OCI-LY7 (cell line): ENCODE results near the gene CDKL2. TPM values are rescaled to one million over a fixed set of nuclear protein-coding genes. Genes with fewer than 3 reads are reported as not detected.
"Not testable (repeated sequence)": the region's sequence is repeated elsewhere in the genome, so short reads cannot be mapped to it uniquely, and the experiment has no call there.

Experiments used
- BruUV-seq: library from RNA; stranded (reverse); fragments of 400-500 nt; replicated peaks from 2 replicates; lab custom pipeline; 2021; lab: Mats Ljungman, UMichigan
- CTCF ChIA-PET: fragments of 300-600 bp; sonication (Branson Sonifier 250); formaldehyde crosslinking; loops from one replicate; lab custom pipeline; 2022; ENCODE audit warnings: antibody characterized with exemption; ENCODE audit not compliant: unreplicated experiment; lab: Charles Lee
- POLR2A ChIA-PET: fragments of 300-600 bp; sonication (Branson Sonifier 250); formaldehyde crosslinking; loops from one replicate; lab custom pipeline; 2022; ENCODE audit warnings: antibody characterized with exemption; lab: Charles Lee
- DNase-seq: peaks from one replicate; pipeline ENCODE4 v3.0.0-alpha.2; 2015; ENCODE audit warnings: low spot score
- H2AFZ ChIP-seq: fragments of 200-600 bp; sonication (generic), shearing (Covaris generic); 2 replicates; pipeline ENCODE4 v1.6.1; 2014; ENCODE audit warnings: mild to moderate bottlenecking, antibody characterized with exemption, low read length, moderate library complexity
- H3K27ac ChIP-seq: fragments of 200-600 bp; sonication (generic); 2 replicates; pipeline ENCODE4 v1.5.1; 2014; ENCODE audit warnings: mixed run types, low read depth, mild to moderate bottlenecking, moderate library complexity, low read length, inconsistent platforms; ENCODE audit not compliant: poor library complexity, severe bottlenecking
- H3K36me3 ChIP-seq: fragments of 200-600 bp; sonication (generic); 2 replicates; pipeline ENCODE4 v1.6.1; 2014; ENCODE audit warnings: mild to moderate bottlenecking, antibody characterized with exemption, low read length, moderate library complexity, mixed read lengths; ENCODE audit not compliant: insufficient read depth
- H3K4me1 ChIP-seq: fragments of 200-600 bp; sonication (generic); 2 replicates; pipeline ENCODE4 v1.5.1; 2014; ENCODE audit warnings: mild to moderate bottlenecking, low read length; ENCODE audit not compliant: insufficient read depth, poor library complexity, severe bottlenecking
- H3K4me2 ChIP-seq: fragments of 200-600 bp; sonication (generic); 2 replicates; pipeline ENCODE4 v1.6.1; 2014; ENCODE audit warnings: mild to moderate bottlenecking, low read length
- H3K4me3 ChIP-seq: fragments of 200-600 bp; sonication (generic); 2 replicates; pipeline ENCODE4 v1.5.1; 2014; ENCODE audit warnings: mild to moderate bottlenecking, low read depth, low read length; ENCODE audit not compliant: poor library complexity, severe bottlenecking
- H3K79me2 ChIP-seq: fragments of 200-600 bp; sonication (generic); 2 replicates; pipeline ENCODE4 v1.6.1; 2016; ENCODE audit warnings: low read depth, mild to moderate bottlenecking, low read length, moderate library complexity, mixed read lengths; ENCODE audit not compliant: insufficient read depth
- H3K9me2 ChIP-seq: fragments of 200-600 bp; sonication (generic); 2 replicates; pipeline ENCODE4 v1.6.1; 2016; ENCODE audit warnings: mild to moderate bottlenecking, low read length, mixed read lengths; ENCODE audit not compliant: insufficient read depth
- H3K9me3 ChIP-seq: fragments of 200-600 bp; sonication (generic); 2 replicates; pipeline ENCODE4 v1.6.1; 2014; ENCODE audit warnings: mild to moderate bottlenecking, mixed run types, low read length, mixed read lengths
- H4K20me1 ChIP-seq: fragments of 200-600 bp; sonication (generic); 2 replicates; pipeline ENCODE4 v1.6.1; 2014; ENCODE audit warnings: mild to moderate bottlenecking, antibody characterized with exemption, low read length, moderate library complexity, mixed read lengths; ENCODE audit not compliant: insufficient read depth
- EZH2phosphoT487 ChIP-seq: fragments of 200-600 bp; sonication (generic); IDR thresholded peaks from 2 replicates; pipeline ENCODE4 v1.6.1; 2018; ENCODE audit warnings: low read depth, borderline replicate concordance, mild to moderate bottlenecking, mixed run types, antibody characterized with exemption, low read length, moderate library complexity, mixed read lengths
- intact Hi-C: fragments of 100-400 bp; cut with micrococcal nuclease; formaldehyde crosslinking; loops from one replicate; pipeline ENCODE4 v1.10.0; 2022; ENCODE audit not compliant: unreplicated experiment
- total RNA-seq, 2 experiments: library from RNA; depleted of rRNA in 1 of 2; stranded (reverse); fragments of >200 nt in 1 of 2; shearing (Covaris generic) in 1 of 2; gene quantifications; 2 replicates each; pipeline ENCODE4 v1.2.3, GENCODE V29; 2014 to 2022
- TF ChIP-seq, protein P1 (sequence below): fragments of 200-600 bp; sonication (generic); conservative IDR thresholded peaks from 2 replicates; pipeline ENCODE4 v1.5.1; 2014; ENCODE audit warnings: mild to moderate bottlenecking, antibody characterized with exemption, low read length, moderate library complexity, mixed read lengths

The CDKL2 gene
- total RNA-seq, 2 experiments from 2014 or later, result 0.06 to 0.19 TPM

- no peaks in the 10 kb centered on the region for H3K79me2 ChIP-seq
- no peaks in the 10 kb centered on the region for H3K9me3 ChIP-seq
- H2AFZ ChIP-seq, result no peak overlapping the region
- intact Hi-C loops, result no loop called here
- 0 out of 2 replicates have a peak, but pooled peaks cover 3% of the 10 kb centered on the region for H3K36me3 ChIP-seq
- BruUV-seq, result no TSS peak
- no peak overlapping the region for H3K4me3 ChIP-seq
- no peak overlapping the region for H3K4me2 ChIP-seq
- no peaks in the 10 kb centered on the region for H4K20me1 ChIP-seq
- no peak overlapping the region for H3K27ac ChIP-seq
- DNase-seq, result no peak
- no peaks in the 10 kb centered on the region for H3K9me2 ChIP-seq
- CTCF ChIA-PET, result no interaction called here
- POLR2A ChIA-PET, result no interaction called here
- no peaks in the 10 kb centered on the region for H3K4me1 ChIP-seq
- no peak for TF ChIP-seq EZH2phosphoT487
- TF ChIP-seq, protein P1, sequence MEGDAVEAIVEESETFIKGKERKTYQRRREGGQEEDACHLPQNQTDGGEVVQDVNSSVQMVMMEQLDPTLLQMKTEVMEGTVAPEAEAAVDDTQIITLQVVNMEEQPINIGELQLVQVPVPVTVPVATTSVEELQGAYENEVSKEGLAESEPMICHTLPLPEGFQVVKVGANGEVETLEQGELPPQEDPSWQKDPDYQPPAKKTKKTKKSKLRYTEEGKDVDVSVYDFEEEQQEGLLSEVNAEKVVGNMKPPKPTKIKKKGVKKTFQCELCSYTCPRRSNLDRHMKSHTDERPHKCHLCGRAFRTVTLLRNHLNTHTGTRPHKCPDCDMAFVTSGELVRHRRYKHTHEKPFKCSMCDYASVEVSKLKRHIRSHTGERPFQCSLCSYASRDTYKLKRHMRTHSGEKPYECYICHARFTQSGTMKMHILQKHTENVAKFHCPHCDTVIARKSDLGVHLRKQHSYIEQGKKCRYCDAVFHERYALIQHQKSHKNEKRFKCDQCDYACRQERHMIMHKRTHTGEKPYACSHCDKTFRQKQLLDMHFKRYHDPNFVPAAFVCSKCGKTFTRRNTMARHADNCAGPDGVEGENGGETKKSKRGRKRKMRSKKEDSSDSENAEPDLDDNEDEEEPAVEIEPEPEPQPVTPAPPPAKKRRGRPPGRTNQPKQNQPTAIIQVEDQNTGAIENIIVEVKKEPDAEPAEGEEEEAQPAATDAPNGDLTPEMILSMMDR, result no peak
These were observed 84.8 kb downstream of the CDKL2 start for GRCh38 chr4:75545526-75545925.

- TF ChIP-seq EZH2phosphoT487, result no peak
- TF ChIP-seq, protein P1, result no peak
- Histone ChIP-seq H3K27ac (no peak overlapping the region), H3K4me1 (no peaks in the 10 kb centered on the region), H3K36me3 (0 out of 2 replicates have a peak, but pooled peaks cover 3% of the 10 kb centered on the region), H3K9me3 (no peaks in the 10 kb centered on the region), H3K9me2 (no peaks in the 10 kb centered on the region), H4K20me1 (no peaks in the 10 kb centered on the region), H3K4me3 (no peak overlapping the region), H2AFZ (no peak overlapping the region), H3K79me2 (no peaks in the 10 kb centered on the region), H3K4me2 (no peak overlapping the region)
- DNase-seq, result no peak
- ChIA-PET POLR2A (interaction anchor here (0.7 kb wide), 1 partner anchor 566 kb away, joined by 3 read pairs; no protein-coding TSS in a partner anchor), CTCF (no interaction called here)
- no TSS peak for BruUV-seq
- intact Hi-C loops, result no loop called here
These were observed 85.5 kb downstream of the CDKL2 start for GRCh38 chr4:75544870-75545269.

DNA sequence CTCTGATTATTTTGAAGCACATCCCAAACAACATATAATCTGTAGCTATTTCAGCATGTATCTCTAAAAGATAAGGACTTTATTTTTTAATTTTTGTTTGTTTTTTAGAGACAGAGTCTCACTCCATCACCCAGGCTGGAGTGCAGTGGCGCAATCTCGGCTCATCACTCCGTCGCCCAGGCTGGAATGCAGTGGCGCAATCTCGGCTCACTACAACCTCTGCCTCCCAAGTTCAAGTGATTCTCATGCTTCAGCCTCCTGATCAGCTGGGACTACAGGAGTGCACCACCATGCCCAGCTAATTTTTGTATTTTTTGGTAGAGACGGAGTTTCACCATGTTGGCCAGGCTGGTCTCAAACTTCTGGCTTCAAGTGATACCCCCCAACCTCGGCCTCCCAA is 86.1 kb downstream of the CDKL2 start:
- DNase-seq, POLR2A ChIA-PET, H3K9me2 ChIP-seq, H3K27ac ChIP-seq, H2AFZ ChIP-seq, intact Hi-C loops, H3K4me1 ChIP-seq, CTCF ChIA-PET, BruUV-seq, H3K9me3 ChIP-seq, H4K20me1 ChIP-seq, H3K4me2 ChIP-seq, H3K4me3 ChIP-seq, H3K36me3 ChIP-seq, H3K79me2 ChIP-seq: not testable (repeated sequence)
